Fibroblast of villous mesenchyme (primary cell): ENCODE data around the gene FGF14. TPM values are rescaled to one million over a fixed set of nuclear protein-coding genes. Genes with fewer than 3 reads are reported as not detected.
A peak's percentile ranks its signal among the peaks of the same experiment; 100 is the strongest.
"Not testable (repeated sequence)": the region's sequence is repeated elsewhere in the genome, so short reads cannot be mapped to it uniquely, and the experiment has no call there.

Experiments used
- DNase-seq: peaks from one replicate; pipeline ENCODE4 v3.0.0-alpha.2; 2010; ENCODE audit warnings: low read depth
- H3K4me3 ChIP-seq: 2 replicates; pipeline ENCODE4 v1.5.1; 2011; ENCODE audit warnings: low read depth, mild to moderate bottlenecking, low read length
- CTCF ChIP-seq: IDR thresholded peaks from 2 replicates; pipeline ENCODE4 v1.5.1; 2012; ENCODE audit warnings: low read depth, mild to moderate bottlenecking, low read length; ENCODE audit not compliant: insufficient read depth
- total RNA-seq: library from RNA; depleted of rRNA; stranded (reverse); fragments of >200 nt; gene quantifications from 2 replicates; pipeline ENCODE4 v1.2.3, GENCODE V29; 2012

Gene FGF14
- total RNA-seq, 1 donor, result under 0.01 TPM

DNA sequence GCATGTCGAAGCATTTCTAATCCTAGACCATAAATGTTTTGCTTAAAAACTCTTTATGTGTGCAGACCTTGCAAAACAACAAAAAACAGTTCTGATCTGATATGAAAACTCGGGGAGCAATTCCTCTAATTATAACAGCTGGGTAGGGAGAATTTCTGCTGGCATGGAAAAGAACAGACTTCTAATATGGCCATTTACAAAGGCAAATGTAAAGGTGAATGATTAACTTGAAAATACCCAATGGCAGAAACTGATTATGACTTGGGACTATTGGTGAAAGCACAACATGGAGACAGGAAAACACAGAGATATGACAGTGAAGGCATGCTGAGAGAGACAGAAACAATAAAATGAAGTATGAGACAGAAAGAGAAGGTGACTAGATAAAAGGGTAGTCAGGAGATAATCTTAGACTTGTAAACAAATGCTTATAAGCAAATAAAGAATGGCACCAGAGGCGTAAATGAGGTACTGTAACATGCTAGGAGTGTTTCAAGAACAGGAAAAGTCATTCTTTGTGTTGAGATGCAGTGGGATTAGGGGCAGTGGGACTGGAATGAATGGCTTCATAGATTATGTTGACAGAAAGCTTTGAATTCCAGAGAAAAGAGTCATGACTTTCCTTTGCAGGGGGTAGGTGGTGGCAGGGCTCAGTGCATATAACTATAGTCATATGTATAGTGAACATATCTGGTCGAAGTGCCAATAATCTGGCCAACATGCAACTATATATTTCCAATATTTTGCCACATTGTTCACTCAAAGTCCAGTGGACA is 556.4 kb downstream of the FGF14 start:
- no peak for TF ChIP-seq CTCF
- no peak for DNase-seq
- no peak overlapping the region for H3K4me3 ChIP-seq

GRCh38 chr13:101841698-101842097 is 560.1 kb downstream of the FGF14 start:
- H3K4me3 ChIP-seq, result no peak overlapping the region
- no peak for DNase-seq
- no peak for TF ChIP-seq CTCF

- TF ChIP-seq CTCF, result no peak
- H3K4me3 ChIP-seq, result no peak overlapping the region
- peak; percentile 36 for DNase-seq
Measured at GRCh38 chr13:101838323-101838722, 563.5 kb downstream of the FGF14 start.

DNA sequence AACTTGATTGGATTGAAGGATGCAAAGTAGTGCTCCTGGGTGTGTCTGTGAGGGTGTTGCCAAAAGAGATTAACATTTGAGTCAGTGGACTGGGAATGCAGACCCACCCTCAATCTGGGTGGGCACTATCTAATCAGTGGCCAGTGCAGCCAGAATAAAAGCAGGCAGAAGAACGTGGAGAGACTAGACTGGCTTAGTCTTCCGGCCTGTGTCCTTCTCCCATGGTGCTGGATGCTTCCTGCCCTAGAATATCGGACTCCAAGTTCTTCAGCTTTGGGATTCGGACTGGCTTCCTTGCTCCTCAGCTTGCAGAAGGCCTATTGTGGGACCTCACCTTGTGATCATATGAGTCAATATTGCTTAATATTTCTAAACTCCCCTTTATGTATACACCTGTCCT is 564.1 kb downstream of the FGF14 start:
- H3K4me3 ChIP-seq, DNase-seq: not testable (repeated sequence)

- no peak overlapping the region for H3K4me3 ChIP-seq
- no peak for DNase-seq
- no peak for TF ChIP-seq CTCF
Measured at GRCh38 chr13:101837288-101837687, 564.6 kb downstream of the FGF14 start.

- no peak for DNase-seq
- no peak for TF ChIP-seq CTCF
- no peak overlapping the region for H3K4me3 ChIP-seq
Measured at GRCh38 chr13:101835920-101836319, 565.9 kb downstream of the FGF14 start.

GRCh38 chr13:101833671-101834070 is 568.2 kb downstream of the FGF14 start:
- no peak for DNase-seq
- H3K4me3 ChIP-seq, result no peak overlapping the region
- TF ChIP-seq CTCF, result no peak
